ENCODE results near the gene TJP1. TPM values are rescaled to one million over a fixed set of nuclear protein-coding genes. Genes with fewer than 3 reads are reported as not detected.
"Not testable (repeated sequence)": the region's sequence is repeated elsewhere in the genome, so short reads cannot be mapped to it uniquely, and the experiment has no call there.

TJP1 gene
- total RNA-seq, 1 experiment from 2014 or later = 67.0 TPM

DNA sequence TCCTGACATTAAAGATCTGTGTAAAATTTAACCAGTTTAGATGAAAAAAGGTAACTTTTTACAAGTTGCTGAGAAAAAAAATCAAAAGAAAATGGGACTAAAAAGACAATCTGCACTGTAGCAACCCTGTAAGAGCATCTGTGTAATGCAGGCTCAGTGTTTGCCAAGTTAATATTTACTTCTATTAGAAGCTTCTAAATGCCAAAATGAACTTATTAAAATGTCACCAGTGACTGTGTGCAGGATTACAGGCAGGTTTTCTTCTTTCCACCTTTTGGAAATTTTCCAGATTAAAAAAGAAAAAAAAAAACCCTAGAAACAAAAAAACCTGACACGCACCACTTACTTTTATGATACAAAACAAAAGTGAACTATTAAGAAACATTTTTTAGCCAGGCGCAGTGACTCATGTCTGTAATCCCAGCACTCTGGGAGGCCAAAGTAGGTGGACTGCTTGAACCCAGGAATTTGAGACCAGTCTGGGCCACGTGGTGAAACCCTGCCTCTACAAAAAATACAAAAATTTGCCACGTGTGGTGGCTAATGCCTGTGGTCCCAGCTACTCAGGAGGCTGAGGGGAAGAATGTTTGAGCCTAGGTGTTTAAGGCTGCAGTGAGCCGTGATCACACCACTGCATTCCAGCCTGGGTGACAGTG lies 87.2 kb downstream of the TJP1 start:
- H3K27ac ChIP-seq (ENCODE audit: low read length) = peak overlapping the region; percentile 58
- H3K4me2 ChIP-seq (ENCODE audit: low read length) = peak overlapping the region; percentile 32; the same call in 1 of the 2 replicates
- H3F3A ChIP-seq (ENCODE audit: low read length, unreplicated experiment) = peaks cover 17% of the 10 kb centered on the region
- intact Hi-C loops (cut with micrococcal nuclease) = loop anchor here (1.0 kb wide), 2 partner anchors 64 to 199 kb away; no protein-coding TSS in a partner anchor
- H3K9me3 ChIP-seq (ENCODE audit: low read length) = no peaks in the 10 kb centered on the region
- ATAC-seq = peak; percentile 69
- no peak overlapping the region for H3K9ac ChIP-seq (ENCODE audit: low read length)
- H4K20me1 ChIP-seq (ENCODE audit: low read length) = no peaks in the 10 kb centered on the region
- H3K79me2 ChIP-seq (ENCODE audit: low read length) = no peaks in the 10 kb centered on the region
- H3K36me3 ChIP-seq (ENCODE audit: low read depth, low read length) = peaks cover 42% of the 10 kb centered on the region
- no peak overlapping the region for H2AFZ ChIP-seq (ENCODE audit: low read length)
- no peaks in the 10 kb centered on the region for H3K9me2 ChIP-seq (replicated peaks; ENCODE audit: low read length)
- no peak for TF ChIP-seq EZH2 (IDR thresholded peaks at IDR 0.05; ENCODE audit: low read length, unreplicated experiment)
- no peak for TF ChIP-seq EZH2phosphoT487 (IDR thresholded peaks at IDR 0.05; ENCODE audit: borderline replicate concordance, low read length)
- TF ChIP-seq, protein P1, sequence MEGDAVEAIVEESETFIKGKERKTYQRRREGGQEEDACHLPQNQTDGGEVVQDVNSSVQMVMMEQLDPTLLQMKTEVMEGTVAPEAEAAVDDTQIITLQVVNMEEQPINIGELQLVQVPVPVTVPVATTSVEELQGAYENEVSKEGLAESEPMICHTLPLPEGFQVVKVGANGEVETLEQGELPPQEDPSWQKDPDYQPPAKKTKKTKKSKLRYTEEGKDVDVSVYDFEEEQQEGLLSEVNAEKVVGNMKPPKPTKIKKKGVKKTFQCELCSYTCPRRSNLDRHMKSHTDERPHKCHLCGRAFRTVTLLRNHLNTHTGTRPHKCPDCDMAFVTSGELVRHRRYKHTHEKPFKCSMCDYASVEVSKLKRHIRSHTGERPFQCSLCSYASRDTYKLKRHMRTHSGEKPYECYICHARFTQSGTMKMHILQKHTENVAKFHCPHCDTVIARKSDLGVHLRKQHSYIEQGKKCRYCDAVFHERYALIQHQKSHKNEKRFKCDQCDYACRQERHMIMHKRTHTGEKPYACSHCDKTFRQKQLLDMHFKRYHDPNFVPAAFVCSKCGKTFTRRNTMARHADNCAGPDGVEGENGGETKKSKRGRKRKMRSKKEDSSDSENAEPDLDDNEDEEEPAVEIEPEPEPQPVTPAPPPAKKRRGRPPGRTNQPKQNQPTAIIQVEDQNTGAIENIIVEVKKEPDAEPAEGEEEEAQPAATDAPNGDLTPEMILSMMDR (conservative IDR thresholded peaks at IDR 0.05; ENCODE audit: low read depth, low read length) = no peak
- POLR2A ChIA-PET (ENCODE audit: unreplicated experiment) = no interaction called here
- H3K27me3 ChIP-seq (ENCODE audit: low read length) = no peaks in the 10 kb centered on the region
- no TSS peak for BruUV-seq (replicated peaks)
- peaks cover 53% of the 10 kb centered on the region for H3K4me1 ChIP-seq (ENCODE audit: insufficient read depth, low read length)
- DNase-seq = peak; percentile 77
- CTCF ChIA-PET = interaction anchor here (0.7 kb wide), 1 partner anchor 263 kb away, joined by 10 read pairs; no protein-coding TSS in a partner anchor
- no peak overlapping the region for H3K4me3 ChIP-seq (ENCODE audit: low read length)

DNA sequence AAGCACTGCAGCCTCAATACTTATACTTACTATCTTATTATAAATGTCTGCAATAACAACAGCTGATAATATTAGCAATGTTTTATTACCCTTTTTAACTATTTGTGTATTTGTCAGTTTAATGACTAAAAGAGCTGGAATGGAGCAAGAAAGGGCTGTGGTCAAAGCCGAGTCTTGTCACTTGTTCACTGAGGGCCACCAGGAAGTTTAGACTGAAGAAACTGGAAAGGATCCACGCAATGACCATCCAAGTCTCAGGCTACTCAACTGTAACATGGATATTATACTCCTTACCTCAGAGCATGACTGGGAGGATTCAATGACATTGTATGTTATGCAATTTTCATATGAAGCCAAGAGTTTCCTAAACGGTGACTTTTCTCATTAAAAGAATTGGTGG lies 90.4 kb downstream of the TJP1 start:
- Histone ChIP-seq H4K20me1 (ENCODE audit: low read length) (no peaks in the 10 kb centered on the region), H3K4me1 (ENCODE audit: insufficient read depth, low read length) (peaks cover 43% of the 10 kb centered on the region), H2AFZ (ENCODE audit: low read length) (no peak overlapping the region), H3K4me3 (ENCODE audit: low read length) (no peak overlapping the region), H3K9ac (ENCODE audit: low read length) (no peak overlapping the region), H3K79me2 (ENCODE audit: low read length) (no peaks in the 10 kb centered on the region), H3K27ac (ENCODE audit: low read length) (peak overlapping the region; percentile 45), H3K27me3 (ENCODE audit: low read length) (no peaks in the 10 kb centered on the region), H3K9me2 (replicated peaks; ENCODE audit: low read length) (no peaks in the 10 kb centered on the region), H3F3A (ENCODE audit: low read length, unreplicated experiment) (peaks cover 17% of the 10 kb centered on the region), H3K36me3 (ENCODE audit: low read depth, low read length) (peaks cover 57% of the 10 kb centered on the region), H3K4me2 (ENCODE audit: low read length) (peak overlapping the region; percentile 9; the same call in 1 of the 2 replicates), H3K9me3 (ENCODE audit: low read length) (no peaks in the 10 kb centered on the region)
- TF ChIP-seq, protein P1 (conservative IDR thresholded peaks at IDR 0.05; ENCODE audit: low read depth, low read length) = no peak
- no peak for TF ChIP-seq EZH2phosphoT487 (IDR thresholded peaks at IDR 0.05; ENCODE audit: borderline replicate concordance, low read length)
- no peak for TF ChIP-seq EZH2 (IDR thresholded peaks at IDR 0.05; ENCODE audit: low read length, unreplicated experiment)
- DNase-seq (peak; percentile 85), ATAC-seq (peak; percentile 84)
- POLR2A ChIA-PET (ENCODE audit: unreplicated experiment) = no interaction called here
- CTCF ChIA-PET = interaction anchor here (0.7 kb wide), 1 partner anchor 82 kb away, joined by 5 read pairs; no protein-coding TSS in a partner anchor
- intact Hi-C loops (cut with micrococcal nuclease) = loop anchor here (1.0 kb wide), 1 partner anchor 34 kb away; no protein-coding TSS in a partner anchor
- BruUV-seq (replicated peaks) = no TSS peak

DNA sequence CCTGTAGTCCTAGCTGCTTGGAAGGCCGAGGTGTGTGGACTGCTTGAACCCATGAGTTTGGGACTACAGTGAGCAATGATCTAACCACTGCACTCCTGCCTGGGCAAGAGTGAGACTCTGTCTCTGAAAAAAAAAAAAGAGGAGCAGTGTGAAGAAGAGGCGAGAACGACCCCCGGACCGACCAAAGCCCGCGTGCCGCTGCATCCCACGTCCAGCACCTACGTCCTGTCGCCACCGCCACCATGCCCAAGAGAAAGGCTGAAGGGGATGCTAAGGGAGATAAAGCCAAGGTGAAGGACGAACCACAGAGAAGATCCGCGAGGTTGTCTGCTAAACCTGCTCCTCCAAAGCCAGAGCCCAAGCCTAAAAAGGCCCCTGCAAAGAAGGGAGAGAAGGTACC lies 91.8 kb downstream of the TJP1 start:
- H3K4me3 ChIP-seq (ENCODE audit: low read length); H3K27ac ChIP-seq (ENCODE audit: low read length); POLR2A ChIA-PET (ENCODE audit: unreplicated experiment); intact Hi-C loops (cut with micrococcal nuclease); H4K20me1 ChIP-seq (ENCODE audit: low read length); H3K79me2 ChIP-seq (ENCODE audit: low read length); DNase-seq; H3K9me2 ChIP-seq (replicated peaks; ENCODE audit: low read length); BruUV-seq (replicated peaks); H3K27me3 ChIP-seq (ENCODE audit: low read length); CTCF ChIA-PET; H3K9me3 ChIP-seq (ENCODE audit: low read length); H2AFZ ChIP-seq (ENCODE audit: low read length); ATAC-seq; H3K4me2 ChIP-seq (ENCODE audit: low read length); H3K9ac ChIP-seq (ENCODE audit: low read length): not testable (repeated sequence)
- peaks cover 10% of the 10 kb centered on the region for H3F3A ChIP-seq (ENCODE audit: low read length, unreplicated experiment)
- peaks cover 29% of the 10 kb centered on the region for H3K4me1 ChIP-seq (ENCODE audit: insufficient read depth, low read length)
- peaks cover 59% of the 10 kb centered on the region for H3K36me3 ChIP-seq (ENCODE audit: low read depth, low read length)

All from PC-3 (cell line).